ENCODE data around the gene SGMS1. TPM values are rescaled to one million over a fixed set of nuclear protein-coding genes. Genes with fewer than 3 reads are reported as not detected.
"Not testable (repeated sequence)": the region's sequence is repeated elsewhere in the genome, so short reads cannot be mapped to it uniquely, and the experiment has no call there.

The SGMS1 gene
- 10 to 100 TPM; 19.4 to 19.5 TPM for total RNA-seq

DNA sequence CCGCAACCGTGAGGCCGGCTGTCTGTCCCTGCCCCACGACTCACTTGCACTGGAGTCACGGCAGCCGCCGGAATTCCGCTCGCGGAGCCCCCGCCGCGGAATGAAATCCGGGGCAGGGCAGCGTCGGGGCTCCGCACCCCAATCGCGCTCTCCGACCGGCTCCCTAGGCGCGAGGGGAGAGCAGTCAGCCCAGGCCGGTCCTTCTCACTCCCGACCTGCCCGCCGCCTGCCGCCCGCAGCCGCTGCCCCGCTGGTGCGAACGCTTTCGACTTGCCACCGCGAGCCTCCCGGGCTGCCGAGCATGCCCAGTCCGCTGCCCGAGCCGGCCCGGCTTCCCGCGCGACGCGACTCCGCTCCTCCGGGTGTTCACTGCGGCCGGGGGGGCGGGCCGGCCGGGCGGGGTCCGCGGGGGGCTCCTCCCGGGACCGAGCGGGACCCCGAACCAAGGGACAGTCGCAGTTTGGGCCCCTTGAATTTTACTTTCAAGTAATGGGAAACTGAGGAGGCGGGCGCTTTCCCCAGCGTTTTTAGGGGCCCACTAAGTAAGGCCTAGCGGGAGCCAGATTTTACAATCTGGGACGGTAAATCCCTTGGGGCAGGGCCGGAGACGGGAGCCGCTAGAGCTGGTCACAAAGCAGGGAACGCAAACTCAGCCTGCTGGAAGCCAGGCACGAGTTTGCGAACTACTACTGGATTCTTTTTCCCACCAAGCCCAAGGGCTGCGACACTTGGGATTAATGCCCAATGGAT lies at the start of gene SGMS1:
Gene SGMS1 (minus strand): TSS at position 294 of the 750 bp plus-strand sequence. CDS start 279,842 bp downstream, outside the sequence.
- H3K4me3 ChIP-seq: peak within 1 kb of the TSS; percentile 89
- intact Hi-C loops (cut with DNase I): loop anchor here (2.0 to 10.0 kb wide), 2 partner anchors 65 to 209 kb away; no protein-coding TSS in a partner anchor
- peak; percentile 86 for DNase-seq
- no peaks in the 10 kb centered on the region for H3K27me3 ChIP-seq
- TF ChIP-seq, protein P1, sequence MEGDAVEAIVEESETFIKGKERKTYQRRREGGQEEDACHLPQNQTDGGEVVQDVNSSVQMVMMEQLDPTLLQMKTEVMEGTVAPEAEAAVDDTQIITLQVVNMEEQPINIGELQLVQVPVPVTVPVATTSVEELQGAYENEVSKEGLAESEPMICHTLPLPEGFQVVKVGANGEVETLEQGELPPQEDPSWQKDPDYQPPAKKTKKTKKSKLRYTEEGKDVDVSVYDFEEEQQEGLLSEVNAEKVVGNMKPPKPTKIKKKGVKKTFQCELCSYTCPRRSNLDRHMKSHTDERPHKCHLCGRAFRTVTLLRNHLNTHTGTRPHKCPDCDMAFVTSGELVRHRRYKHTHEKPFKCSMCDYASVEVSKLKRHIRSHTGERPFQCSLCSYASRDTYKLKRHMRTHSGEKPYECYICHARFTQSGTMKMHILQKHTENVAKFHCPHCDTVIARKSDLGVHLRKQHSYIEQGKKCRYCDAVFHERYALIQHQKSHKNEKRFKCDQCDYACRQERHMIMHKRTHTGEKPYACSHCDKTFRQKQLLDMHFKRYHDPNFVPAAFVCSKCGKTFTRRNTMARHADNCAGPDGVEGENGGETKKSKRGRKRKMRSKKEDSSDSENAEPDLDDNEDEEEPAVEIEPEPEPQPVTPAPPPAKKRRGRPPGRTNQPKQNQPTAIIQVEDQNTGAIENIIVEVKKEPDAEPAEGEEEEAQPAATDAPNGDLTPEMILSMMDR (IDR thresholded peaks at IDR 0.05): no peak
- H3K36me3 ChIP-seq: no peaks in the 10 kb centered on the region
- H3K9me3 ChIP-seq: no peaks in the 10 kb centered on the region
- peak within 1 kb of the TSS; percentile 86 to 97 for H3K9ac ChIP-seq (ENCODE audit: low read depth in 2 of 2, low read length in 2 of 2)
- H3K27ac ChIP-seq: peak within 1 kb of the TSS; percentile 100
- peaks cover 6% of the 10 kb centered on the region for H3K4me1 ChIP-seq

DNA sequence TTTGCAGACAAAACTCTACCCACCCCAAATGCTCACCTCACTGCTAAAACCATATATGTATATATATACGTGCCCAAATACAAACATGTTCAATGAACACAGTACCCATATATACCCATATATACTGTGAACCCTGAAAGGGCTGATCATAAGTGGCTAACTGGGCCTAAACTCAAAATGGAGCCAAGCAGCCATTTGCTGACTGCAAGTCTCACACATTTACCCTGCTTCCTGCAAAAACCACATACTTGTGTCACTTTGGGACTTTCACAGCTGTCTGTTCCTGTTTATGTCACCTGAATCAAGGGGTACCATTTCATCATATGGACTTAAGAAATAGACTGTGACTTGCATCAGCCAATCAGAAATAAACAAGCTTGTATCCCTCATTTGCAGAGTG lies 48.4 kb upstream of the SGMS1 start:
- not testable (repeated sequence) for H3K27me3 ChIP-seq, H3K9me3 ChIP-seq

DNA sequence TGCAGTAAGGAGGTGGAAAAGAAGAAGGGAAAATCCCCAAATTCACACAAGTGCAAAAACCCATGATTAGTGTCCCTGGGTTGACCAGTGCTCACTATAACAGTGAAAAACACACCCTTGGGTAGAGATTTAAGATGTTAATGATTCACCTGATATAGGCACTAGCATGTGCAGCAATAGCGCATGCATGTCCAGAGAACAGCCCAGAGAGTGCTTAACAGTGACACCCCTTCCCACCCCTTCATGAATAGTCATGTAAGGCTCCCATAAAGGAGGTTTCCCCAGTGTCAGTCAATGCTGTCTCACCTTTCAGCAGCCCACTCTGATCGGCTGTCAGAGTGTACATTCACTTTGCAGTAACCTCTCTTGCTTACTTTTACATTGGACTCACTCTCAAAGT lies 47.9 kb upstream of the SGMS1 start:
- H3K9ac ChIP-seq (ENCODE audit: low read depth in 2 of 2, low read length in 2 of 2); H3K27ac ChIP-seq; H3K27me3 ChIP-seq; intact Hi-C loops (cut with DNase I); H3K9me3 ChIP-seq; H3K4me3 ChIP-seq; H3K36me3 ChIP-seq; H3K4me1 ChIP-seq; DNase-seq: not testable (repeated sequence)

More for the DNA sequence above, 48.4 kb upstream of the SGMS1 start:
- H3K4me3 ChIP-seq; DNase-seq; H3K4me1 ChIP-seq; intact Hi-C loops (cut with DNase I); H3K27ac ChIP-seq; H3K9ac ChIP-seq (ENCODE audit: low read depth in 2 of 2, low read length in 2 of 2); H3K36me3 ChIP-seq: not testable (repeated sequence)

DNA sequence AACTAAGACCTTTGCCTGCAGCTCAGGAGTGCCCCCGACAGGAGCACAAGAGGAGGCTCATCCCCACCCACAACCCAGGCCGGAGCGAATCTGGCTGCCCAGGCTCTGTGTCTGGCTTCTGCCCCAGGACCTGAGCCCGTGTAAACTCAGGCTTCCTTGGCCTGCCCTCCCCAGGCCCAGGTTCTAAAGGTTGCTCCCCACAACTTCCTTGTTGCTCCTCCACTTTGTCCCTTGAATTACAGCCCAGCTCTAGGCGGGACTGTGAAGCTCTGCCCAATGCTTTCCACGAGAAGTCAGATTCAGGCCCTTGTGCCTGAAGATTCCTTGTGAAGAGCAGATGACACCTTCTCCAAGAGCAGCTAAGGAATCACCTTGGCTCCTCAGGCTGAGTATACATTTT lies 46.2 kb upstream of the SGMS1 start:
- intact Hi-C loops (cut with DNase I): not testable (repeated sequence)
- peak; percentile 11 for DNase-seq

DNA sequence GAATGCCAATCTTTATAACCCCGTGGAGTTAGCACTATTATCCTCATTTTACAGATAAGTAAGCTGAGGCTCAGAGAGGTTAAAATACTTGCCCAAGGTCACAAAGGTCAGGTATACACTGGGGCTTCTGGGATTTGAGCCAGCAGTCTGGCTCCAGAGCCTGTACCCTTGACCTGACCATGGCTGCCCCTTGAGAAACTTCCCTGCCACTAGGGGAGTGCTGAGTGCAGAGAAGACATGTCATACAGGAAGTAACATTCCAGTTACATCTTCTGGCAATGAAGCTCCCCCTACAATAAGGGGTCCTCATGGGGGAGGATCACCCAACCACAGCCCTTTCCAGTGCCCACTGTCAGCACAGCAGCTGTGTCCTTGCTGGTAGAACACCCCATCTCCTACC lies 43.6 kb upstream of the SGMS1 start:
- H3K4me3 ChIP-seq; H3K4me1 ChIP-seq; H3K27ac ChIP-seq; H3K27me3 ChIP-seq; DNase-seq; H3K36me3 ChIP-seq; intact Hi-C loops (cut with DNase I); H3K9me3 ChIP-seq; H3K9ac ChIP-seq (ENCODE audit: low read depth in 2 of 2, low read length in 2 of 2): not testable (repeated sequence)

More for the DNA sequence above, 46.2 kb upstream of the SGMS1 start:
- not testable (repeated sequence) for H3K4me1 ChIP-seq; H3K4me3 ChIP-seq; H3K27me3 ChIP-seq; H3K27ac ChIP-seq; H3K36me3 ChIP-seq; H3K9ac ChIP-seq (ENCODE audit: low read depth in 2 of 2, low read length in 2 of 2); H3K9me3 ChIP-seq

DNA sequence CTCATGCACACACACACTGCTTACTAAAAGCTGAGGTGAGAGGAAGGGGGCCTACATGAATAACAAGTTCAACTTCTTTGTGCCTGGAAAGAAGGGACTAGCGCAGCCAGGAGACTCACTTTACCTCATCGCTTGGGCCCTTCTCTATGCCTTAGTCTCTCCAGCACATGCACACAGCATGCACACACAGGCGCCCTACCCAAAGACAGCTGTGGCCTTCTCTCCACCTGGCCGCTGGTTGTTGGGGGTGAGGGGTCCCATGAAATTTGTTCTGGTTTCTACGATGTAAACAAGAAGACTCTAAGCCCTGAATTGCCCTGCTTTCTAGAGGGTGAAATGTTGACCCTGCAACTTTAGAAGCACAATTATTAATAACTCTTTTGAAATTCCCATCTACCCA lies 38.7 kb upstream of the SGMS1 start:
- H3K9ac ChIP-seq (ENCODE audit: low read depth in 2 of 2, low read length in 2 of 2); H3K9me3 ChIP-seq; H3K4me3 ChIP-seq; H3K27me3 ChIP-seq; H3K4me1 ChIP-seq; H3K36me3 ChIP-seq; DNase-seq; intact Hi-C loops (cut with DNase I); H3K27ac ChIP-seq: not testable (repeated sequence)

DNA sequence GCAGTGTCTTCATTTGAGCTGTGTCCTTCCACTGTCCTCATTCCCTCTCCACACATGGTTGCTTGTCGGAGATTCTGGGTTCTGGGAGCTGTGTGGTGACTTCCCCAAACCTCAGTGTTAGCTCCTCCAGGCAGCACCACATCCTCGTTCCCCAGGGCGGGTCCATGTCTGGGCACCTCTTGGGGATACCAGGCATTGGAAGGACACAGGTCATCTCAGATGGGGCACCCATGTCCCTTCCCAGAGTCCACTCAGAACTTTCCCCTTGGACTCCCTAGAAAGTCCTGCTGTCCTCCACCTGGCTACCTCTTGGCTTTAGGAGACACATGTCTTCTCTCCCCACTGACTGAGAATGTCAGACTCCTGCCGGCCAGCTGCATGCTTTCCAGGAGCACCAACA lies 37.8 kb upstream of the SGMS1 start:
- intact Hi-C loops (cut with DNase I); H3K4me3 ChIP-seq; H3K9ac ChIP-seq (ENCODE audit: low read depth in 2 of 2, low read length in 2 of 2); H3K36me3 ChIP-seq; H3K9me3 ChIP-seq; H3K27me3 ChIP-seq; H3K27ac ChIP-seq; H3K4me1 ChIP-seq; DNase-seq: not testable (repeated sequence)

DNA sequence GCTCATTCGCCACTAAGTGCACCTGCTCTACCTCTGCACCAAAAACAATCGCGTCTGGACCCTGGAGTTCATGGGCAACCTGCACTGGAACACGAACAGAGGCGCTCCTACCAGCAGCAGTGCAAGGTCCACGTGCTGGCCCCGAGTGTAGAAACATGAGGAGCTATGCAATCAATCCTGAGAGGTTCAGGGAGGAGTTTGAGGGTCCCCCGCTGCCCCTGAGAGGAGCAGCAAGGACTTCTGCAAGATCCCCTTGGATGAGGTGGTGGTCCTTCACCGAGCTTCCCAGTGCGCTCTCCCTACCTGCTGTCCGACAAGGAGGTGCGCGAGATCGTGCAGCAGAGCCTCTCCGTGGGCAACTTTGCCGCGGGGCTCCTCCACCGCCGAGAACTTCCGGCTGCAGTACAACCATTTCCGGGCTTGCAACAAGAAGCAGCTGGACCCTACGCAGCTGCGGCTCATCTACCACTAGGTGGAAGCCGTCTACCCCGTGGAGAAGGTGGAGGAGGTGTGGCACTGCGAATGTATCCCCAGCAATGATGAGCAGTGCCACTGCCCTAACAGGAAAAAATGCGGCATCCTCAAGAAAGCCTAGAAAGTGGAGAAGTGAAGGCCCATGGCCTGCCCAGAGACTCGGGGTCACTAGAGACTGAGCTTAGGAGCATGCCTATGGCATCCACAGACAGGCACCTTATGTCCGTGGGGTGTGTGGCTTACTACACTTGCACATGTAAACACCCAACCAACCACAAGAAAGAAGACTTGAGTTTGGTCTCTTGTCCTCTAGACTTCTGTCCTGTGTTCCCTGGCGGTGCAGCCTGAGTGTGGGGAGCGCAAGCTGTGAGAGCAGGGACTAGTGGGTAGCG lies 36.3 kb upstream of the SGMS1 start:
- TF ChIP-seq, protein P1 (IDR thresholded peaks at IDR 0.05): peak; percentile 53
- H3K9me3 ChIP-seq; H3K27ac ChIP-seq; intact Hi-C loops (cut with DNase I); H3K9ac ChIP-seq (ENCODE audit: low read depth in 2 of 2, low read length in 2 of 2); H3K36me3 ChIP-seq; H3K4me1 ChIP-seq; H3K27me3 ChIP-seq: not testable (repeated sequence)
- DNase-seq: peak; percentile 70
- peak overlapping the region; percentile 54 for H3K4me3 ChIP-seq

DNA sequence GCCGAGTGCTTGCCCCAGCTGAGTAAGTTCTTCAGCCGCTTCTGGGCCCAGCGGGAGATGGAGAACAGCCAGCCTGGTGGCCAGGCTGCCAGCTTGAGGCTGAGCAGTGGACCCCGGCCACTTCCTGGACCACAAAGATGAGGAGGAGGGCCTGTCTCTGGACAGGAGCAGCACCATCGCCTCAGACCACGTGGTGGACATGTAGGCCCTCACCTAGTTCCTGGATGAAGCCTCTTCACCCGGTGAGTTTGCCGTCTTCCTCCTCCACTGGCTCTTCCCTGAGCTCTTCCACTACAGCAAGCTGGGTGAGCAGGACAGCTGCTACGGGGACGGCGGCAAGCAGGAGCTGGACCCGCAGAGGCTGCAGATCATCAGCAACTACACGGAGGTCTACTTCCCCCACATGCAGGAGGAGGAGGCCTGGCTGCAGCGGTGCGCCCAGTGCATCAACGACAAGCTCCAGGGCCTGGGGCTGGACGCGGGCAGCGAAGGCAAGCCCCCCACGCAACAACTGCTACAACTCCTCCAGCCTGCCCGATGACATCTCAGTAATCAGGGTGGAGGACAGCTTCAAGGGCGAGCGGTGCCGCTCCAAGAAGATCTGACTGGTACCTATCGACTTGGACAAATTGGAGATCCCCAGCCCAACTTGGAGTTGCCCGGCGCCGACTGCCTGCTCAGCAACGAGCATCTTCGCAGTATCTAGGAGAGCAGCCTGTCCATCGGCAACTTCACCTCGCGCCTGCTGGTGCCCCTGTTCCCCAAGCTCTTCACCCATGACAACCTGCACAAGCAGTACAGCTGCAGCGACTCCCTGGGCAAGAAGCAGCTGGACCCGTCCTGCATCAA lies 35.5 kb upstream of the SGMS1 start:
- H3K9ac ChIP-seq (ENCODE audit: low read depth in 2 of 2, low read length in 2 of 2); DNase-seq; intact Hi-C loops (cut with DNase I); H3K4me1 ChIP-seq; H3K27ac ChIP-seq; H3K36me3 ChIP-seq; H3K9me3 ChIP-seq; H3K27me3 ChIP-seq: not testable (repeated sequence)
- H3K4me3 ChIP-seq: peak overlapping the region; percentile 54
